IMR-90 (cell line): Measurements from ENCODE around the gene LDLRAD3. TPM values are rescaled to one million over a fixed set of nuclear protein-coding genes. Genes with fewer than 3 reads are reported as not detected.

Experiments used
- ATAC-seq: fragments of 200-7000 bp; cut with Tn5 transposase; 2 replicates; pipeline ENCODE4 v1.9.1; 2020; ENCODE audit warnings: low read depth, mild to moderate bottlenecking, moderate library complexity
- BruUV-seq: library from RNA; stranded (reverse); fragments of 400-500 nt; replicated peaks from 2 replicates; lab custom pipeline; 2021; lab: Mats Ljungman, UMichigan
- CTCF ChIA-PET: fragments of 300-600 bp; formaldehyde crosslinking; extraction: SDS; loops from one replicate; lab custom pipeline; 2021; ENCODE audit warnings: antibody characterized with exemption; lab: Yijun Ruan, JAX
- POLR2A ChIA-PET: fragments of 300-600 bp; sonication (Branson Sonifier 250); formaldehyde crosslinking; loops from one replicate; lab custom pipeline; 2022; ENCODE audit warnings: antibody characterized with exemption; ENCODE audit not compliant: unreplicated experiment; lab: Charles Lee
- DNase-seq: peaks from one replicate; pipeline ENCODE4 v3.0.0; 2013
- H2AFZ ChIP-seq: replicated peaks from 2 replicates; pipeline ENCODE3; 2013; ENCODE audit warnings: low read length, mild to moderate bottlenecking; ENCODE audit not compliant: poor library complexity
- H2AK5ac ChIP-seq: 2 replicates; pipeline ENCODE4 v1.6.1; 2013; ENCODE audit warnings: low read depth, low read length, inconsistent platforms
- H2AK9ac ChIP-seq: replicated peaks from 2 replicates; pipeline ENCODE3; 2013; ENCODE audit warnings: mild to moderate bottlenecking, low read depth, low read length, moderate library complexity; ENCODE audit not compliant: poor library complexity
- H2BK120ac ChIP-seq: 2 replicates; pipeline ENCODE4 v1.6.1; 2013; ENCODE audit warnings: low read depth, low read length, inconsistent platforms
- H2BK15ac ChIP-seq: 3 replicates; pipeline ENCODE4 v1.6.1; 2013; ENCODE audit warnings: low read depth, low read length, inconsistent platforms
- H2BK20ac ChIP-seq: 2 replicates; pipeline ENCODE4 v1.6.1; 2013; ENCODE audit warnings: low read depth, mild to moderate bottlenecking, inconsistent platforms, low read length, moderate library complexity
- H2BK5ac ChIP-seq: 2 replicates; pipeline ENCODE4 v1.6.1; 2013; ENCODE audit warnings: mild to moderate bottlenecking, low read depth, low read length, inconsistent platforms; ENCODE audit not compliant: poor library complexity, severe bottlenecking
- H3K14ac ChIP-seq: replicated peaks from 2 replicates; pipeline ENCODE4 v1.6.1; 2013; ENCODE audit warnings: low read depth, low read length, inconsistent platforms
- H3K18ac ChIP-seq: 2 replicates; pipeline ENCODE4 v1.6.1; 2013; ENCODE audit warnings: low read depth, low read length, control low read depth
- H3K23ac ChIP-seq: 2 replicates; pipeline ENCODE4 v1.6.1; 2013; ENCODE audit warnings: low read depth, low read length, inconsistent platforms
- H3K27ac ChIP-seq: 2 replicates; pipeline ENCODE4 v1.5.1; 2013; ENCODE audit warnings: mild to moderate bottlenecking, control low read depth, low read length; ENCODE audit not compliant: insufficient read depth
- H3K27me3 ChIP-seq: 2 replicates; pipeline ENCODE4 v1.6.1; 2013; ENCODE audit warnings: low read length; ENCODE audit not compliant: control insufficient read depth, insufficient read depth
- H3K36me3 ChIP-seq: 2 replicates; pipeline ENCODE4 v1.6.1; 2013; ENCODE audit warnings: low read length, mixed read lengths; ENCODE audit not compliant: control insufficient read depth, insufficient read depth
- H3K4ac ChIP-seq: 2 replicates; pipeline ENCODE4 v1.6.1; 2013; ENCODE audit warnings: low read depth, low read length, inconsistent platforms
- H3K4me1 ChIP-seq: 2 replicates; pipeline ENCODE4 v1.6.1; 2013; ENCODE audit warnings: low read length, mixed read lengths; ENCODE audit not compliant: control insufficient read depth, insufficient read depth
- H3K4me2 ChIP-seq: 2 replicates; pipeline ENCODE4 v1.6.1; 2013; ENCODE audit warnings: low read depth, mild to moderate bottlenecking, control low read depth, low read length, moderate library complexity
- H3K4me3 ChIP-seq: 2 replicates; pipeline ENCODE4 v1.5.1; 2013; ENCODE audit warnings: low read depth, mild to moderate bottlenecking, control low read depth, low read length, moderate library complexity; ENCODE audit not compliant: insufficient read depth
- H3K56ac ChIP-seq: 2 replicates; pipeline ENCODE4 v1.6.1; 2013; ENCODE audit warnings: low read length, inconsistent platforms; ENCODE audit not compliant: insufficient read depth; ENCODE audit errors: extremely low read depth
- H3K79me1 ChIP-seq, 2 experiments: 2 replicates each; pipeline ENCODE4 v1.6.1; 2013; ENCODE audit warnings: low read length in 2 of 2, inconsistent platforms in 1 of 2, low read depth in 1 of 2
- H3K9ac ChIP-seq: 2 replicates; pipeline ENCODE4 v1.6.1; 2013; ENCODE audit warnings: low read depth, low read length, control low read depth
- H3K9me1 ChIP-seq: 2 replicates; pipeline ENCODE4 v1.6.1; 2013; ENCODE audit warnings: low read length, inconsistent platforms; ENCODE audit not compliant: insufficient read depth
- H3K9me3 ChIP-seq: 2 replicates; pipeline ENCODE4 v1.6.1; 2013; ENCODE audit warnings: low read length; ENCODE audit not compliant: control insufficient read depth, insufficient read depth
- H4K20me1 ChIP-seq: 2 replicates; pipeline ENCODE4 v1.6.1; 2013; ENCODE audit warnings: low read length, inconsistent platforms; ENCODE audit not compliant: insufficient read depth
- H4K5ac ChIP-seq: 2 replicates; pipeline ENCODE4 v1.6.1; 2013; ENCODE audit warnings: mild to moderate bottlenecking, low read depth, low read length, control low read depth
- H4K8ac ChIP-seq, 2 experiments: 2 replicates each; pipeline ENCODE4 v1.6.1; 2013; ENCODE audit warnings: low read depth in 2 of 2, low read length in 2 of 2, control low read depth in 1 of 2, inconsistent platforms in 1 of 2
- H4K91ac ChIP-seq: 2 replicates; pipeline ENCODE4 v1.6.1; 2013; ENCODE audit warnings: low read depth, low read length, inconsistent platforms; ENCODE audit not compliant: insufficient read depth
- BHLHE40 ChIP-seq: fragments of 150-350 bp; IDR thresholded peaks from 2 replicates; pipeline ENCODE4 v1.6.1; 2016; ENCODE audit warnings: mild to moderate bottlenecking, low read depth, low read length
- CEBPB ChIP-seq: IDR thresholded peaks from 2 replicates; pipeline ENCODE4 v1.6.1; 2012; ENCODE audit warnings: low read depth, low read length, improper control_type of control experiment
- CHD1 ChIP-seq: IDR thresholded peaks from 2 replicates; pipeline ENCODE4 v1.6.1; 2012; ENCODE audit warnings: low read depth, low read length, improper control_type of control experiment
- FOS ChIP-seq: fragments of 150-350 bp; IDR thresholded peaks from 2 replicates; pipeline ENCODE4 v1.6.1; 2016; ENCODE audit warnings: low read depth, low read length
- MAFK ChIP-seq: IDR thresholded peaks from 2 replicates; pipeline ENCODE4 v1.6.1; 2012; ENCODE audit warnings: low read depth, low read length, improper control_type of control experiment
- MAZ ChIP-seq: IDR thresholded peaks from 2 replicates; pipeline ENCODE4 v1.6.1; 2012; ENCODE audit warnings: low read depth, mild to moderate bottlenecking, low read length, improper control_type of control experiment, moderate library complexity, borderline replicate concordance
- RFX5 ChIP-seq: IDR thresholded peaks from 2 replicates; pipeline ENCODE4 v1.8.0; 2012; ENCODE audit warnings: low read depth, mild to moderate bottlenecking, low read length, moderate library complexity
- dilution Hi-C: fragments of 300-500 bp; cut with HindIII; formaldehyde crosslinking; loops from one replicate; pipeline ENCODE4 v1.14.3; 2018; ENCODE audit warnings: low sequenced_read_pairs; ENCODE audit not compliant: unreplicated experiment
- in situ Hi-C: fragments of 300-500 bp; cut with MboI; formaldehyde crosslinking; loops from 3 replicates; pipeline ENCODE4 v1.14.3; 2019; ENCODE audit warnings: low sequenced_read_pairs, inconsistent platforms, mixed read lengths
- intact Hi-C: fragments of 100-400 bp; cut with micrococcal nuclease; formaldehyde crosslinking; loops from 2 replicates; pipeline ENCODE4 v1.10.0; 2022
- polyA plus RNA-seq, 3 experiments: library from polyadenylated mRNA; depleted of rRNA; stranded (reverse); fragments of >200 nt; gene quantifications; 2 replicates each; pipeline ENCODE4 v1.2.3, GENCODE V29; 2012; ENCODE audit warnings: low replicate concordance in 1 of 3
- total RNA-seq: library from RNA; depleted of rRNA; stranded (reverse); fragments of >200 nt; gene quantifications from 2 replicates; pipeline ENCODE4 v1.2.3, GENCODE V29; 2012
- TF ChIP-seq, protein P1 (sequence below): fragments of 150-350 bp; IDR thresholded peaks from 2 replicates; pipeline ENCODE4 v1.6.1; 2016; ENCODE audit warnings: low read depth, mild to moderate bottlenecking, low read length, moderate library complexity, borderline replicate concordance

The LDLRAD3 gene
- total and polyA plus RNA-seq, 2 of the 4 experiments (the other 2 are of a cell fraction) = 2.7 to 6.4 TPM

DNA sequence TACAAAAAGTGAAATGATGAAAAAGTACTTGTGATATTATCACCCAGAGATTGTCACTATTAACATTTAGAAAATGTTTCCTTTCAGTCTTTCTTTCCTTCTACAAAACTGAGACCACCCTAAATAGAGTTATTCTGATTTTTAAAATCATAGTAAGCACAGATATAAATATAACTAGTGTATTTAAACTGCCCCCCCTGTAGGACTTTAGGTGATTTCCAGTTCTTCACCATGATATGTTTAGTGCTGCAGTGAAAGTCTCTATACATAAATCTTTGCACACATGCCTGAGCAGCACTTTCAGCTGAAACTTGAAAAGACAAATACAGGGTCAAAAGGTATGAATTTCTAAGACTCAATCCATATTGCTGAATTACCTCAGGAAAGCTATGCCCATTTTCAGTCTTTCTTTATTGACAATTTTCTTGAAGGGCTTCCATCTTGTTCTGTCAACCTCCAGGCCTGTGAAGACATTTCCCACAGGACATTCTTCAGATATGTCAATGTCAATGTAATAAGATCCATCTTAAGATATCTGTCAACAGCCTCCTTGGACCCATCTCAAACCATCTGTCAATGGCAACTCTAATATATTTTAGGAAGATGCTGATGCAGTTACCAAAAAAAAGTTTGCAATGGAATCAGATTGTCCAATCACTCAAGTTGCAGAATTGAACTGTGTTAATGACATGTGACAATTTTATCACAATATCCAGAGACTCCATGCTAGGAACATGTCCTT, 30.8 kb upstream of the LDLRAD3 start:
- Histone ChIP-seq H2BK5ac (no peak overlapping the region), H3K27me3 (peaks cover 14% of the 10 kb centered on the region), H3K18ac (no peak overlapping the region), H2BK120ac (no peak overlapping the region), H4K5ac (no peak overlapping the region), H3K4ac (no peak overlapping the region), H3K14ac (no peak overlapping the region), H3K27ac (no peak overlapping the region), H3K36me3 (no peaks in the 10 kb centered on the region), H2BK15ac (no peak overlapping the region), H3K56ac (no peak overlapping the region), H3K9ac (no peak overlapping the region), H2AK5ac (no peak overlapping the region), H3K4me1 (no peaks in the 10 kb centered on the region), H3K9me1 (no peaks in the 10 kb centered on the region), H3K79me1 (no peaks in the 10 kb centered on the region), H2AK9ac (no peak overlapping the region), H2BK20ac (no peak overlapping the region), H3K9me3 (no peaks in the 10 kb centered on the region), H4K8ac (no peak overlapping the region), H3K4me2 (no peak overlapping the region), H3K23ac (no peak overlapping the region), H4K20me1 (no peaks in the 10 kb centered on the region), H2AFZ (no peak overlapping the region), H4K91ac (no peak overlapping the region), H3K4me3 (no peak overlapping the region)
- ATAC-seq = no peak
- dilution Hi-C loops (no loop called here), intact Hi-C loops (no loop called here), in situ Hi-C loops (no loop called here)
- POLR2A ChIA-PET = no interaction called here
- DNase-seq = no peak
- CTCF ChIA-PET = no interaction called here
- TF ChIP-seq BHLHE40 = no peak
- TF ChIP-seq, protein P1, sequence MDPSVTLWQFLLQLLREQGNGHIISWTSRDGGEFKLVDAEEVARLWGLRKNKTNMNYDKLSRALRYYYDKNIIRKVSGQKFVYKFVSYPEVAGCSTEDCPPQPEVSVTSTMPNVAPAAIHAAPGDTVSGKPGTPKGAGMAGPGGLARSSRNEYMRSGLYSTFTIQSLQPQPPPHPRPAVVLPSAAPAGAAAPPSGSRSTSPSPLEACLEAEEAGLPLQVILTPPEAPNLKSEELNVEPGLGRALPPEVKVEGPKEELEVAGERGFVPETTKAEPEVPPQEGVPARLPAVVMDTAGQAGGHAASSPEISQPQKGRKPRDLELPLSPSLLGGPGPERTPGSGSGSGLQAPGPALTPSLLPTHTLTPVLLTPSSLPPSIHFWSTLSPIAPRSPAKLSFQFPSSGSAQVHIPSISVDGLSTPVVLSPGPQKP = no peak
- no peak for TF ChIP-seq MAFK
- no peak for TF ChIP-seq CHD1
- TF ChIP-seq RFX5 = no peak
- no peak for TF ChIP-seq CEBPB
- no peak for TF ChIP-seq FOS
- no peak for TF ChIP-seq MAZ
- BruUV-seq = no TSS peak
